HepG2 (cell line): ENCODE measurements around the gene EPB41L2.

Experiments used
- DRAP1 ChIP-seq: IDR thresholded peaks from 2 replicates; pipeline ENCODE4 v1.6.1; 2016; ENCODE audit warnings: missing genetic modification reagents, missing compliant biosample characterization
- EEA1 ChIP-seq: sonication (generic); formaldehyde crosslinking; IDR thresholded peaks from 2 replicates; pipeline ENCODE4 v1.5.1; 2020; ENCODE audit warnings: mild to moderate bottlenecking, missing genetic modification reagents, borderline replicate concordance
- GLMP ChIP-seq: sonication (generic); formaldehyde crosslinking; IDR thresholded peaks from 2 replicates; pipeline ENCODE4 v1.9.0; 2021; ENCODE audit warnings: missing genetic modification reagents, mild to moderate bottlenecking, borderline replicate concordance
- MAFK ChIP-seq, 2 experiments: IDR thresholded peaks in 1 of 2; conservative IDR thresholded peaks in 1 of 2; 2 replicates each; pipeline ENCODE4 v1.6.1; 2011; ENCODE audit warnings: improper control_type of control experiment in 2 of 2, low read length in 2 of 2
- ZFAT ChIP-seq: sonication (generic); formaldehyde crosslinking; conservative IDR thresholded peaks from 2 replicates; pipeline ENCODE4 v1.8.1; 2023; ENCODE audit warnings: missing genetic modification reagents, inconsistent platforms
- ZNF550 ChIP-seq: sonication (generic); formaldehyde crosslinking; IDR thresholded peaks from 2 replicates; pipeline ENCODE4 v1.4.0; 2020; ENCODE audit warnings: mild to moderate bottlenecking, missing genetic modification reagents, borderline replicate concordance
- ZNF746 ChIP-seq: sonication (generic); formaldehyde crosslinking; IDR thresholded peaks from 2 replicates; pipeline ENCODE4 v1.8.0; 2022; ENCODE audit warnings: mild to moderate bottlenecking, missing genetic modification reagents

GRCh38 chr6:131112249-131112648, 49.2 kb upstream of the EPB41L2 start:
- TF ChIP-seq ZNF746: no peak
- no peak for TF ChIP-seq ZNF550 (CRISPR knock-in tag)
- TF ChIP-seq DRAP1: no peak
- no peak for TF ChIP-seq ZFAT
- no peak for TF ChIP-seq MAFK (conservative IDR thresholded peaks at IDR 0.05 in 1 of 2, IDR thresholded peaks at IDR 0.05 in 1 of 2; ENCODE audit: low read length in 2 of 2)
- TF ChIP-seq GLMP (CRISPR knock-in tag): no peak
- no peak for TF ChIP-seq EEA1 (CRISPR knock-in tag)
